ENCODE measurements around the gene MYH9. TPM values are rescaled to one million over a fixed set of nuclear protein-coding genes. Genes with fewer than 3 reads are reported as not detected.

Gene MYH9
- total RNA-seq, 2 experiments from 2014 or later, result 616 to 642 TPM

GRCh38 chr22:36332623-36333332 is 55.0 kb downstream of the MYH9 start:
- POLR2A ChIA-PET, result interaction anchor here (0.6 to 4.4 kb wide), 10 partner anchors 10 to 537 kb away, joined by 3 to 35 read pairs (median 6); no protein-coding TSS in a partner anchor
- CTCF ChIA-PET, result interaction anchor here (1.0 to 5.4 kb wide), 11 partner anchors 8 to 138 kb away, joined by 3 to 36 read pairs (median 3); no protein-coding TSS in a partner anchor

GRCh38 chr22:36331912-36332622 is 55.7 kb downstream of the MYH9 start:
- CTCF ChIA-PET, result interaction anchor here (0.7 to 5.4 kb wide), 13 partner anchors 8 to 139 kb away, joined by 3 to 36 read pairs (median 3); partner anchors contain the start of gene MYH9
- POLR2A ChIA-PET, result interaction anchor here (0.6 to 4.4 kb wide), 10 partner anchors 12 to 538 kb away, joined by 3 to 35 read pairs (median 7); partner anchors contain the start of gene MYH9

- POLR2A ChIA-PET, result interaction anchor here (0.8 to 4.4 kb wide), 8 partner anchors 12 to 151 kb away, joined by 3 to 35 read pairs (median 6); partner anchors contain the start of gene MYH9
- CTCF ChIA-PET, result interaction anchor here (0.7 to 5.4 kb wide), 10 partner anchors 9 to 139 kb away, joined by 3 to 36 read pairs (median 3); partner anchors contain the start of gene MYH9
Observed at GRCh38 chr22:36331306-36331911, 56.4 kb downstream of the MYH9 start.

- POLR2A ChIA-PET, result interaction anchor here (1.0 to 4.4 kb wide), 6 partner anchors 13 to 152 kb away, joined by 3 to 35 read pairs (median 8); partner anchors contain the start of gene MYH9
- CTCF ChIA-PET, result interaction anchor here (1.0 to 5.4 kb wide), 4 partner anchors 14 to 140 kb away, joined by 3 to 36 read pairs (median 8); partner anchors contain the start of gene MYH9
Observed at GRCh38 chr22:36330655-36331305, 57.0 kb downstream of the MYH9 start.

GRCh38 chr22:36330127-36330526 is 57.6 kb downstream of the MYH9 start:
- CTCF ChIA-PET, result interaction anchor here (1.1 kb wide), 1 partner anchor 35 kb away, joined by 3 read pairs; no protein-coding TSS in a partner anchor
- POLR2A ChIA-PET, result no interaction called here

GRCh38 chr22:36329254-36330078 is 58.3 kb downstream of the MYH9 start:
- ChIA-PET POLR2A (interaction anchor here (0.5 to 1.6 kb wide), 5 partner anchors 23 to 74 kb away, joined by 3 to 7 read pairs (median 4); partner anchors contain the start of gene MYH9), CTCF (interaction anchor here (0.6 to 2.4 kb wide), 8 partner anchors 23 to 142 kb away, joined by 3 to 10 read pairs (median 3); partner anchors contain the start of gene MYH9)

GRCh38 chr22:36328635-36329253 is 59.0 kb downstream of the MYH9 start:
- ChIA-PET CTCF (interaction anchor here (0.6 to 2.4 kb wide), 10 partner anchors 9 to 143 kb away, joined by 3 to 10 read pairs (median 3); partner anchors contain the start of gene MYH9), POLR2A (interaction anchor here (0.7 to 1.6 kb wide), 6 partner anchors 13 to 58 kb away, joined by 3 to 7 read pairs (median 5); partner anchors contain the start of gene MYH9)

- ChIA-PET CTCF (interaction anchor here (0.9 to 2.4 kb wide), 8 partner anchors 10 to 144 kb away, joined by 3 to 10 read pairs (median 3); partner anchors contain the start of gene MYH9), POLR2A (interaction anchor here (0.6 to 1.6 kb wide), 5 partner anchors 12 to 150 kb away, joined by 4 to 7 read pairs (median 5); partner anchors contain the start of gene MYH9)
Observed at GRCh38 chr22:36327922-36328551, 59.7 kb downstream of the MYH9 start.

GRCh38 chr22:36326178-36327161 is 61.3 kb downstream of the MYH9 start:
- CTCF ChIA-PET, result interaction anchor here (1.7 kb wide), 1 partner anchor 144 kb away, joined by 5 read pairs; no protein-coding TSS in a partner anchor
- POLR2A ChIA-PET, result interaction anchor here (0.6 to 0.9 kb wide), 3 partner anchors 14 to 128 kb away, joined by 3 to 5 read pairs (median 3); no protein-coding TSS in a partner anchor

GRCh38 chr22:36325154-36326031 is 62.4 kb downstream of the MYH9 start:
- CTCF ChIA-PET, result no interaction called here

GRCh38 chr22:36324414-36324813 is 63.4 kb downstream of the MYH9 start:
- CTCF ChIA-PET, result no interaction called here

More at GRCh38 chr22:36325154-36326031, 62.4 kb downstream of the MYH9 start:
- POLR2A ChIA-PET, result interaction anchor here (0.6 kb wide), 1 partner anchor 51 kb away, joined by 5 read pairs; no protein-coding TSS in a partner anchor

GRCh38 chr22:36323855-36324331 is 63.9 kb downstream of the MYH9 start:
- POLR2A ChIA-PET, result interaction anchor here (0.6 kb wide), 1 partner anchor 10 kb away, joined by 6 read pairs; no protein-coding TSS in a partner anchor
- CTCF ChIA-PET, result no interaction called here

More at GRCh38 chr22:36324414-36324813, 63.4 kb downstream of the MYH9 start:
- POLR2A ChIA-PET, result interaction anchor here (0.6 kb wide), 1 partner anchor 11 kb away, joined by 6 read pairs; no protein-coding TSS in a partner anchor

- ChIA-PET POLR2A (no interaction called here), CTCF (interaction anchor here (0.5 to 3.3 kb wide), 3 partner anchors 22 to 58 kb away, joined by 3 to 14 read pairs (median 3); no protein-coding TSS in a partner anchor)
Observed at GRCh38 chr22:36323182-36323854, 64.4 kb downstream of the MYH9 start.
